Gastroesophageal sphincter (tissue), 4 donors: ENCODE measurements around the gene SPATA16. TPM values are rescaled to one million over a fixed set of nuclear protein-coding genes. Genes with fewer than 3 reads are reported as not detected.

Source experiments
- ATAC-seq: fragments of 150-250 bp; one replicate; pipeline ENCODE4 v1.9.1; 2016; ENCODE audit warnings: mild to moderate bottlenecking, moderate library complexity
- H3K27ac ChIP-seq, 4 donors: fragments of 200-600 bp; sonication (generic) in 3 of 4; 1 replicate in 3 of 4; 2 replicates in 1 of 4; pipeline ENCODE4 v1.5.1; 2016 to 2019
- H3K27me3 ChIP-seq: fragments of 200-600 bp; sonication (generic); one replicate; pipeline ENCODE4 v1.5.1; 2019
- H3K36me3 ChIP-seq, 2 donors: fragments of 200-600 bp; sonication (generic); one replicate each; pipeline ENCODE4 v1.5.1; 2019; ENCODE audit warnings: control low read depth in 1 of 2
- H3K4me1 ChIP-seq, 3 donors: fragments of 200-600 bp; sonication (generic); 1 replicate in 2 of 3; 2 replicates in 1 of 3; pipeline ENCODE4 v1.5.1; 2016 to 2019; ENCODE audit warnings: control low read depth in 2 of 3
- H3K4me3 ChIP-seq, 2 donors: fragments of 200-600 bp; sonication (generic); one replicate each; pipeline ENCODE4 v1.5.1; 2019; ENCODE audit warnings: mild to moderate bottlenecking in 1 of 2, moderate library complexity in 1 of 2
- H3K9me3 ChIP-seq, 3 donors: fragments of 200-600 bp; sonication (generic); one replicate each; pipeline ENCODE4 v1.5.1; 2017 to 2019; ENCODE audit warnings: control low read depth in 2 of 3
- EP300 ChIP-seq: sonication (generic); formaldehyde crosslinking; IDR thresholded peaks from one replicate; pipeline ENCODE4 v1.6.1; 2017; ENCODE audit warnings: antibody characterized with exemption, mild to moderate bottlenecking
- POLR2A ChIP-seq, 2 donors: fragments of 450-650 bp; IDR thresholded peaks; one replicate each; pipeline ENCODE4 v1.6.1; 2017; ENCODE audit warnings: antibody characterized with exemption in 2 of 2, mild to moderate bottlenecking in 2 of 2, moderate library complexity in 1 of 2
- POLR2AphosphoS5 ChIP-seq: sonication (generic); formaldehyde crosslinking; IDR thresholded peaks from one replicate; pipeline ENCODE4 v1.6.1; 2017; ENCODE audit warnings: antibody characterized with exemption
- WGBS, 2 donors: methylation state at CpG; one replicate each; pipeline ENCODE4 v1.1.5; 2018; ENCODE audit warnings: low coverage in 1 of 2; 5-methylcytosine and 5-hydroxymethylcytosine counted together
- total RNA-seq, 4 donors: library from RNA; depleted of rRNA; stranded (reverse); fragments of >200 nt; gene quantifications; one replicate each; pipeline ENCODE4 v1.1.0, GENCODE V29; 2016
- TF ChIP-seq, protein P1 (sequence below), 4 experiments: fragments of 200-600 bp in 2 of 4; fragments of 450-650 bp in 2 of 4; sonication (generic) in 1 of 4; IDR thresholded peaks; one replicate each; pipeline ENCODE4 v1.5.1; 2017 to 2019; ENCODE audit warnings: antibody characterized with exemption in 4 of 4, mild to moderate bottlenecking in 2 of 4, moderate library complexity in 2 of 4

The SPATA16 gene
- total RNA-seq, 4 donors from 2014 or later, result not detected

DNA sequence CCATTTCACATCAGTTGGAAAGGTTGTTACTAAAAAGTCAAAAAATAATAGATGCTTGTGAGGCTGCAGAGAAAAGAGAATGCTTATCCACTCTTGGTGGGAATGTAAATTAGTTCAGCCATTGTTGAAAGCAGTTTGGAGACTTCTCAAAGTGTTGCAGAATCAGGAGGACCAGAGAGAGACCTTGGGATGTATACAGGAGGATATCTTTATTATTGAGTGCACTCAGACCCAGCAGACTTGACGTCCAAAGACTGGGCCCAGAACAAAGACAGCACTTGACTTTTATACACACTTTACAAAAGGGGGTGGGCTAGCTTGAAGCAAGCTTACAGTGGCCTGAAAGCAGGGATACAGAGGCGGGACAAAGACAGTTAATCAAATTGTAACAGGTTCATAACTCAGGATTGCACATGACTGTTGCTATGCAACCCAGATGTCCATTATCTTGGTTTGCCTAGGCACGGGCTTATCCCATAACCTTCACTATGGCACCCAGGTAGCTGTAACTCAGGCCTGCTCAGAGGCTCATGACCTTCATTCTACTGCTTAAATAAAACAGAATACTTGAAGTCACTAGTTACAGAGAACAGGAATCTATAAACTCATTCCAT is 127.7 kb downstream of the SPATA16 start:
- Histone ChIP-seq H3K27ac (no peak overlapping the region), H3K4me3 (no peak overlapping the region), H3K9me3 (no peaks in the 10 kb centered on the region), H3K36me3 (no peaks in the 10 kb centered on the region), H3K27me3 (no peaks in the 10 kb centered on the region), H3K4me1 (no peaks in the 10 kb centered on the region)
- 57 to 69% methylated on average over 2 to 3 of the region's 3 CpGs for WGBS, 2 donors
- no peak for TF ChIP-seq POLR2A (IDR thresholded peaks at IDR 0.05)
- no peak for ATAC-seq

DNA sequence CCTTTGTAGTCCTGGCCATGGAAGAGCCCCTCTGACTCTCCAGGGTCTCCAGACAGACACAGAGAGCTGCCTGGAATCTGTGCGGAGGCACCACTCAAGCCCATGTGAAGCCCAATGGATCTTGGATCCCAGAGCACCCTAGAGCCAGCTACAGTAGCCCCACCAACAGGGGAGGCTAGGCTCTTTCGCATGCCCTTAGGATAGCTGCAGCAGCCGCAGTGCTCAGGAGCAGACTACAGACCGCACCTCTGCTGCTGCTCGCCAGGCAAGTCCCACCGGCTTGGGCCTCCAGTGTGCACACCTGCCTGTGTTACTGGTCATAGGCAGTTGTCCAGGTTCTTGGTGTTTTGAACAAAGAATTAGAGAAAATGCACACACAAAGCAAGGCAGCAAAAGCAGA is 131.6 kb downstream of the SPATA16 start:
- H3K36me3 ChIP-seq, result no peaks in the 10 kb centered on the region
- no peak overlapping the region for H3K4me3 ChIP-seq
- no peaks in the 10 kb centered on the region for H3K4me1 ChIP-seq
- no peaks in the 10 kb centered on the region for H3K27me3 ChIP-seq
- H3K9me3 ChIP-seq, result no peaks in the 10 kb centered on the region
- no CpG with 5 or more reads among the region's 6 CpGs for WGBS, 2 donors
- no peak for ATAC-seq
- no peak overlapping the region for H3K27ac ChIP-seq
- TF ChIP-seq POLR2AphosphoS5, result no peak
- no peak for TF ChIP-seq POLR2A (IDR thresholded peaks at IDR 0.05)
- TF ChIP-seq, protein P1, sequence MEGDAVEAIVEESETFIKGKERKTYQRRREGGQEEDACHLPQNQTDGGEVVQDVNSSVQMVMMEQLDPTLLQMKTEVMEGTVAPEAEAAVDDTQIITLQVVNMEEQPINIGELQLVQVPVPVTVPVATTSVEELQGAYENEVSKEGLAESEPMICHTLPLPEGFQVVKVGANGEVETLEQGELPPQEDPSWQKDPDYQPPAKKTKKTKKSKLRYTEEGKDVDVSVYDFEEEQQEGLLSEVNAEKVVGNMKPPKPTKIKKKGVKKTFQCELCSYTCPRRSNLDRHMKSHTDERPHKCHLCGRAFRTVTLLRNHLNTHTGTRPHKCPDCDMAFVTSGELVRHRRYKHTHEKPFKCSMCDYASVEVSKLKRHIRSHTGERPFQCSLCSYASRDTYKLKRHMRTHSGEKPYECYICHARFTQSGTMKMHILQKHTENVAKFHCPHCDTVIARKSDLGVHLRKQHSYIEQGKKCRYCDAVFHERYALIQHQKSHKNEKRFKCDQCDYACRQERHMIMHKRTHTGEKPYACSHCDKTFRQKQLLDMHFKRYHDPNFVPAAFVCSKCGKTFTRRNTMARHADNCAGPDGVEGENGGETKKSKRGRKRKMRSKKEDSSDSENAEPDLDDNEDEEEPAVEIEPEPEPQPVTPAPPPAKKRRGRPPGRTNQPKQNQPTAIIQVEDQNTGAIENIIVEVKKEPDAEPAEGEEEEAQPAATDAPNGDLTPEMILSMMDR (IDR thresholded peaks at IDR 0.05), result no peak
- TF ChIP-seq EP300, result no peak

DNA sequence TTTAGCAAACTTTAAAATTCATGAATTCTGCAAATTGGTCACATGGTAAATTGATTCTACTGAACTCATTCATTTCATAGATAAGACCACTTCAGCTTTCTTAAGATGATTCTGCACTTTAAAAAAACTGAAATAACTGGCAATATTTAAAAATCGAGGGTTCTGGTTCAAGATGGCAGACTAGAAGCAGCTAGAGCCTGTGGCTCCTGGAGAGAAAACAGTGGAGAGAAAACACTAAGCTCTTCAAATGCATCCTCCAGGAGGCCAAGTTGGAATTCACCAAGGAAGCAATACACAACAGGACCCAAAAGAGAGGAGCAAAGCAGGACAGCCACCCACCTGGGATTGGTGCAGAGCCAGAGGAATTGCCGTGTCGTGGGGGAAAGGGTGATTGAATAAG is 132.1 kb downstream of the SPATA16 start:
- Histone ChIP-seq H3K9me3 (no peaks in the 10 kb centered on the region), H3K4me1 (no peaks in the 10 kb centered on the region), H3K27me3 (no peaks in the 10 kb centered on the region), H3K36me3 (no peaks in the 10 kb centered on the region), H3K4me3 (no peak overlapping the region), H3K27ac (no peak overlapping the region)
- no peak for ATAC-seq
- TF ChIP-seq EP300 (no peak), POLR2A (IDR thresholded peaks at IDR 0.05) (no peak), POLR2AphosphoS5 (no peak)
- TF ChIP-seq, protein P1 (IDR thresholded peaks at IDR 0.05), result no peak
- WGBS, 2 donors, result 93 to 97% methylated on average over 3 of the region's 3 CpGs

DNA sequence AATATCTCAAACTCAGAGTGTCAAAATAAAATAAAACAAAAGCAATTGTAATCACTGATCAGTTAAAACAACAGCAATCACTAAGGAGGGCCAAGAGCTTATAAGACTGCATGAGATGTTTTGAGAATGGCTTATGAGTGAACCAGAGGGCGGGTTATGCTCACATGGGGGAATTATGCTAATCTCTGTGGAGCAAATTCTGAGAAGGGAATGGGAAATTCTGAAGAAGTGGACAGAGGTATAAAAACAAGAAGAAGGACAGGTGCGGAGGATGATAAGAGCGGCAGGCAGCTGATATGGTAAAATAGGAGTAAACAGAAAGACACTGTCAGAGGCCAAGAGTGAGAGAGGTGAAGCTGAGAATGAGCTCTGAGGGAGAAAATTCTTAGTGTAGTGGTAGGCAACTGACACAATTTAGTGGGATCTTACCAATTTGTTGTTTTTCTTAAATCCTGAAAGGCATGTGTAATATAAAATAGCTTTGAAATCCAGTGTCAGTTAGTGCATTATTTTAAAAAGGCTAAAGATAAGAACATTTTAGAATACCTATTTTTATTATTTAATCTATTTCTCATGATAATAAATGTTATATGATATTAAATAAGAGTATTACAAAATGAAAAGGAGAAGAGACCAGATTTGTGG is 133.8 kb downstream of the SPATA16 start:
- ATAC-seq, result no peak
- TF ChIP-seq EP300, result no peak
- TF ChIP-seq, protein P1 (IDR thresholded peaks at IDR 0.05), result no peak
- no peak for TF ChIP-seq POLR2AphosphoS5
- no peak for TF ChIP-seq POLR2A (IDR thresholded peaks at IDR 0.05)
- Histone ChIP-seq H3K9me3 (no peaks in the 10 kb centered on the region), H3K4me3 (no peak overlapping the region), H3K4me1 (no peaks in the 10 kb centered on the region), H3K36me3 (no peaks in the 10 kb centered on the region), H3K27ac (no peak overlapping the region), H3K27me3 (no peaks in the 10 kb centered on the region)
- WGBS, 2 donors, result 60 to 80% methylated on average over 3 of the region's 3 CpGs

DNA sequence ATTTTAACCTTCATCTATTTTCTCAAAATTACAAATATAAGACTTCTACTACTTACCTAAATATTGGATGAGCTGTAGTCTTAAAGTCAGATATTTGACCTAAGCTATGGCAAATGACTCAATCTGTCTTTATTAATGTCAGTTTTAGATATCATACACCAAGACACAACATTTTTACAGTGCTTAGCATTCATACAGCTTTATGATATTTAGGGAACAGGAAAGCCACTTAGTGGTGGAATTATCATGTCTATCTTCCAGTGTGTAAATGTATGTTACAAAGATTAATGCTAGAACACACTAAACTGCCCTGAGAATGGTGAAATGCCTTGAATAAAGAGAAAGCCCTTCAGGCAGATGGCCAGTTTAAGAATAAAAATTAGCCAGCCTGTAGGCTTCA is 135.0 kb downstream of the SPATA16 start:
- no peak overlapping the region for H3K27ac ChIP-seq
- no peaks in the 10 kb centered on the region for H3K9me3 ChIP-seq
- no peak for ATAC-seq
- H3K4me3 ChIP-seq, result no peak overlapping the region
- no peaks in the 10 kb centered on the region for H3K27me3 ChIP-seq
- TF ChIP-seq POLR2AphosphoS5, result no peak
- TF ChIP-seq, protein P1 (IDR thresholded peaks at IDR 0.05), result no peak
- no peak for TF ChIP-seq POLR2A (IDR thresholded peaks at IDR 0.05)
- TF ChIP-seq EP300, result no peak
- H3K36me3 ChIP-seq, result no peaks in the 10 kb centered on the region
- no peaks in the 10 kb centered on the region for H3K4me1 ChIP-seq
